Esophagus muscularis mucosa (tissue), 4 donors: ENCODE data around the gene SOBP. TPM values are rescaled to one million over a fixed set of nuclear protein-coding genes. Genes with fewer than 3 reads are reported as not detected.

Source experiments
- DNase-seq: peaks from one replicate; pipeline ENCODE4 v3.0.0-alpha.2; 2017; ENCODE audit errors: extremely low spot score
- H3K27ac ChIP-seq, 4 donors: fragments of 200-600 bp; sonication (generic); replicated peaks in 1 of 4; 1 replicate in 3 of 4; 2 replicates in 1 of 4; pipeline ENCODE4 v1.5.1; 2016 to 2019; ENCODE audit warnings: mild to moderate bottlenecking in 1 of 4
- H3K27me3 ChIP-seq, 4 donors: fragments of 200-600 bp; sonication (generic); one replicate each; pipeline versions ENCODE4 v1.5.1 to v1.6.0; 2016 to 2019
- H3K36me3 ChIP-seq, 4 donors: fragments of 200-600 bp; sonication (generic); one replicate each; pipeline ENCODE4 v1.5.1; 2016 to 2019
- H3K4me1 ChIP-seq, 4 donors: fragments of 200-600 bp; sonication (generic); one replicate each; pipeline ENCODE4 v1.5.1; 2016 to 2019
- H3K4me3 ChIP-seq, 4 donors: fragments of 200-600 bp; sonication (generic); 1 replicate in 2 of 4; 2 replicates in 2 of 4; pipeline ENCODE4 v1.5.1; 2016 to 2019; ENCODE audit warnings: mild to moderate bottlenecking in 4 of 4, moderate library complexity in 1 of 4
- H3K9me3 ChIP-seq, 4 donors: fragments of 200-600 bp; sonication (generic); 1 replicate in 3 of 4; 2 replicates in 1 of 4; pipeline ENCODE4 v1.5.1; 2016 to 2019
- EP300 ChIP-seq: sonication (generic); formaldehyde crosslinking; IDR thresholded peaks from one replicate; pipeline ENCODE4 v1.6.1; 2017; ENCODE audit warnings: antibody characterized with exemption
- POLR2A ChIP-seq: fragments of 450-650 bp; IDR thresholded peaks from one replicate; pipeline ENCODE4 v1.6.1; 2017; ENCODE audit warnings: antibody characterized with exemption, moderate library complexity, mild to moderate bottlenecking, low read depth
- POLR2AphosphoS5 ChIP-seq, 2 donors: sonication (generic); formaldehyde crosslinking; IDR thresholded peaks; one replicate each; pipeline ENCODE4 v1.6.1; 2017; ENCODE audit warnings: antibody characterized with exemption in 2 of 2
- WGBS: methylation state at CpG from one replicate; pipeline ENCODE4 v1.1.5; 2018; 5-methylcytosine and 5-hydroxymethylcytosine counted together
- intact Hi-C: fragments of 100-400 bp; cut with DNase I; formaldehyde crosslinking; loops from one replicate; pipeline ENCODE4 v1.15.1; 2023
- total RNA-seq, 4 donors: library from RNA; depleted of rRNA; stranded (reverse); fragments of >200 nt; gene quantifications; one replicate each; pipeline versions ENCODE4 v1.1.0 to v1.2.1, GENCODE V29; 2016
- TF ChIP-seq, protein P1 (sequence below), 3 experiments: fragments of 200-600 bp in 2 of 3; fragments of 450-650 bp in 1 of 3; sonication (generic) in 2 of 3; IDR thresholded peaks; one replicate each; pipeline ENCODE4 v1.5.1; 2017 to 2019; ENCODE audit warnings: antibody characterized with exemption in 3 of 3, mild to moderate bottlenecking in 2 of 3, moderate library complexity in 1 of 3

The SOBP gene
- total RNA-seq, 4 donors from 2014 or later = 18.6 to 44.1 (median 27.6) TPM

- Histone ChIP-seq H3K4me1 (peaks cover 19 to 30% (median 26%) of the 10 kb centered on the region in 4 donors), H3K9me3 (no peaks in the 10 kb centered on the region), H3K4me3 (no peak overlapping the region), H3K27me3 (peaks cover 0 to 12% (median 0%) of the 10 kb centered on the region in 4 donors), H3K36me3 (peaks cover 0 to 5% (median 4%) of the 10 kb centered on the region in 4 donors), H3K27ac (no peak overlapping the region)
- no peak for DNase-seq
- TF ChIP-seq, protein P1, sequence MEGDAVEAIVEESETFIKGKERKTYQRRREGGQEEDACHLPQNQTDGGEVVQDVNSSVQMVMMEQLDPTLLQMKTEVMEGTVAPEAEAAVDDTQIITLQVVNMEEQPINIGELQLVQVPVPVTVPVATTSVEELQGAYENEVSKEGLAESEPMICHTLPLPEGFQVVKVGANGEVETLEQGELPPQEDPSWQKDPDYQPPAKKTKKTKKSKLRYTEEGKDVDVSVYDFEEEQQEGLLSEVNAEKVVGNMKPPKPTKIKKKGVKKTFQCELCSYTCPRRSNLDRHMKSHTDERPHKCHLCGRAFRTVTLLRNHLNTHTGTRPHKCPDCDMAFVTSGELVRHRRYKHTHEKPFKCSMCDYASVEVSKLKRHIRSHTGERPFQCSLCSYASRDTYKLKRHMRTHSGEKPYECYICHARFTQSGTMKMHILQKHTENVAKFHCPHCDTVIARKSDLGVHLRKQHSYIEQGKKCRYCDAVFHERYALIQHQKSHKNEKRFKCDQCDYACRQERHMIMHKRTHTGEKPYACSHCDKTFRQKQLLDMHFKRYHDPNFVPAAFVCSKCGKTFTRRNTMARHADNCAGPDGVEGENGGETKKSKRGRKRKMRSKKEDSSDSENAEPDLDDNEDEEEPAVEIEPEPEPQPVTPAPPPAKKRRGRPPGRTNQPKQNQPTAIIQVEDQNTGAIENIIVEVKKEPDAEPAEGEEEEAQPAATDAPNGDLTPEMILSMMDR (IDR thresholded peaks at IDR 0.05) = no peak
- TF ChIP-seq POLR2AphosphoS5 (IDR thresholded peaks at IDR 0.05) = no peak
- TF ChIP-seq EP300 = no peak
- no peak for TF ChIP-seq POLR2A
- WGBS = 86% methylated on average over 4 of the region's 4 CpGs
- intact Hi-C loops = loop anchor here (10.0 kb wide), 1 partner anchor 154 kb away; no protein-coding TSS in a partner anchor
These were observed 148.6 kb downstream of the SOBP start for GRCh38 chr6:107638493-107638892.

DNA sequence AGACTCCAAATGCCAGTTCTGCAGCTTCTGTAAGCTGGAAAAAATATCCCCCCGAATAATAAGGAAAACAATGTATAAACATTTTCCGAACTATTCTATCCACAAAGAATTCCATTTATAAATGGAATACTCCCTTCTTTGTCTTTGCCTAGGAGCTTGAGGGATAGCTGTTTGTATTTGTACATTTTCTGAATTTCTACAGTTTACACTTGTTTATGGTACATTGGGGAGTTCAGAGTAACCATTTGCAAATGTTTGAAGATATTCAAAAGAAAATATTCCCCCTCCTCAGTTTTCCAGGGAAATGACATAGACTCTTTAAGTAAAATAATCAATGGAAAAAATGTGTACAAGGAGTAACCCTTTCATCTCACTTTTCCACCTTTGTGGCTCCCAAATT lies 149.6 kb downstream of the SOBP start:
- H3K36me3 ChIP-seq = peaks cover 0 to 5% (median 2%) of the 10 kb centered on the region in 4 donors
- H3K27ac ChIP-seq = no peak overlapping the region
- intact Hi-C loops = loop anchor here (10.0 kb wide), 1 partner anchor 155 kb away; no protein-coding TSS in a partner anchor
- 31% methylated on average over 2 of the region's 2 CpGs for WGBS
- no peak overlapping the region for H3K4me3 ChIP-seq
- no peak for TF ChIP-seq EP300
- TF ChIP-seq POLR2A = no peak
- TF ChIP-seq, protein P1 (IDR thresholded peaks at IDR 0.05) = no peak
- TF ChIP-seq POLR2AphosphoS5 (IDR thresholded peaks at IDR 0.05) = no peak
- H3K9me3 ChIP-seq = no peaks in the 10 kb centered on the region
- peaks cover 18 to 22% (median 20%) of the 10 kb centered on the region in 4 donors for H3K4me1 ChIP-seq
- no peak for DNase-seq
- H3K27me3 ChIP-seq = peaks cover 0 to 1% (median 0%) of the 10 kb centered on the region in 4 donors

DNA sequence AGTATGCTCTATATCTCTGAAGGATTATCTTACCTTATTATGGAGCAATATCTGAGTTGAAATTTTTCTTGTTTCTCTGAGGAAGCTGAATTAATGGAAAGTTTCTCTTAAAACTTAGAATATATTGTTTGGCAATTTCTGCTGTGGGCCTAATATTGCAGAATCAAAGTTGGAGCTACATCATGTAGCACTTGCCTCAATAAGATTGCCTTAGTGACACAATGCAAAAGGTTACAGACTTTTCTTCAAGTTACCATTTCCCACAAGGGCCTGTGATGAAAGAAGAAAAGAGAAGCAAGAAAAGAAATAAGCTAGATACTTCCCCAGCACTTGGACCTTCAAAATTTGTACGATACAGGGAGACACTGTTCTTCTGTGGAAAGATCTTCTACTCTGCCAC lies 151.2 kb downstream of the SOBP start:
- WGBS = 75% methylated on average over 1 of the region's 1 CpG
- Histone ChIP-seq H3K4me3 (no peak overlapping the region), H3K27me3 (no peaks in the 10 kb centered on the region), H3K36me3 (peaks cover 0 to 3% (median 0%) of the 10 kb centered on the region in 4 donors), H3K27ac (peak overlapping the region in 1 of 4 donors; percentile 24), H3K4me1 (peaks cover 20 to 26% (median 25%) of the 10 kb centered on the region in 4 donors), H3K9me3 (no peaks in the 10 kb centered on the region)
- TF ChIP-seq, protein P1 (IDR thresholded peaks at IDR 0.05) = no peak
- TF ChIP-seq EP300 = no peak
- TF ChIP-seq POLR2A = no peak
- TF ChIP-seq POLR2AphosphoS5 (IDR thresholded peaks at IDR 0.05) = no peak
- intact Hi-C loops = no loop called here
- no peak for DNase-seq

- no peak for TF ChIP-seq POLR2AphosphoS5 (IDR thresholded peaks at IDR 0.05)
- no peak for TF ChIP-seq EP300
- TF ChIP-seq, protein P1 (IDR thresholded peaks at IDR 0.05) = no peak
- no peak for TF ChIP-seq POLR2A
- intact Hi-C loops = no loop called here
- Histone ChIP-seq H3K4me3 (no peak overlapping the region), H3K9me3 (no peaks in the 10 kb centered on the region), H3K4me1 (peaks cover 25 to 30% (median 28%) of the 10 kb centered on the region in 4 donors), H3K36me3 (no peaks in the 10 kb centered on the region), H3K27me3 (no peaks in the 10 kb centered on the region), H3K27ac (peak overlapping the region in 1 of 4 donors; percentile 24)
- no peak for DNase-seq
- 72% methylated on average over 10 of the region's 14 CpGs for WGBS
These were observed 151.6 kb downstream of the SOBP start for GRCh38 chr6:107641500-107641941.
